Muscle layer of colon (tissue), 2 donors: ENCODE results near the gene UBR3.
"Not testable (repeated sequence)": the region's sequence is repeated elsewhere in the genome, so short reads cannot be mapped to it uniquely, and the experiment has no call there.

ENCODE experiments used
- H3K27ac ChIP-seq: one replicate; pipeline ENCODE4 v1.7.0; 2013; ENCODE audit warnings: low read depth, mild to moderate bottlenecking, low read length, moderate library complexity
- H3K27me3 ChIP-seq, 2 donors: one replicate each; pipeline ENCODE4 v1.7.0; 2013; ENCODE audit warnings: low read length in 2 of 2, mild to moderate bottlenecking in 2 of 2; ENCODE audit not compliant: insufficient read depth in 2 of 2, control insufficient read depth in 1 of 2
- H3K36me3 ChIP-seq: one replicate; pipeline ENCODE4 v1.7.0; 2013; ENCODE audit warnings: mild to moderate bottlenecking, low read length; ENCODE audit not compliant: insufficient read depth
- H3K4me1 ChIP-seq: one replicate; pipeline ENCODE4 v1.7.0; 2013; ENCODE audit warnings: mild to moderate bottlenecking, low read length; ENCODE audit not compliant: insufficient read depth
- H3K4me3 ChIP-seq, 2 donors: one replicate each; pipeline ENCODE4 v1.7.0; 2013; ENCODE audit warnings: low read length in 2 of 2, low read depth in 1 of 2, mild to moderate bottlenecking in 1 of 2, moderate library complexity in 1 of 2
- H3K9ac ChIP-seq: one replicate; pipeline ENCODE4 v1.7.0; 2013; ENCODE audit warnings: low read length
- H3K9me3 ChIP-seq: one replicate; pipeline ENCODE4 v1.7.0; 2013; ENCODE audit warnings: mild to moderate bottlenecking, low read length
- donor health status: abdominal sarcoma.
- donor health status: Adenocarcinoma of cecum.

UBR3 gene

GRCh38 chr2:169911119-169911518, 83.9 kb downstream of the UBR3 start:
- Histone ChIP-seq H3K9me3 (no peaks in the 10 kb centered on the region), H3K9ac (no peak overlapping the region), H3K4me3 (no peak overlapping the region), H3K27me3 (no peaks in the 10 kb centered on the region), H3K36me3 (peaks cover 6% of the 10 kb centered on the region), H3K4me1 (no peaks in the 10 kb centered on the region), H3K27ac (no peak overlapping the region)

- no peaks in the 10 kb centered on the region for H3K27me3 ChIP-seq
- H3K27ac ChIP-seq = no peak overlapping the region
- H3K9ac ChIP-seq = no peak overlapping the region
- no peaks in the 10 kb centered on the region for H3K9me3 ChIP-seq
- peaks cover 21% of the 10 kb centered on the region for H3K36me3 ChIP-seq
- no peaks in the 10 kb centered on the region for H3K4me1 ChIP-seq
- no peak overlapping the region for H3K4me3 ChIP-seq
Observed at GRCh38 chr2:169916623-169917022, 89.4 kb downstream of the UBR3 start.

GRCh38 chr2:169923977-169924376, 96.7 kb downstream of the UBR3 start:
- H3K27me3 ChIP-seq = no peaks in the 10 kb centered on the region
- H3K4me1 ChIP-seq = no peaks in the 10 kb centered on the region
- no peaks in the 10 kb centered on the region for H3K9me3 ChIP-seq
- no peak overlapping the region for H3K27ac ChIP-seq
- H3K9ac ChIP-seq = no peak overlapping the region
- peaks cover 25% of the 10 kb centered on the region for H3K36me3 ChIP-seq
- H3K4me3 ChIP-seq = no peak overlapping the region

GRCh38 chr2:169925968-169926367, 98.7 kb downstream of the UBR3 start:
- Histone ChIP-seq H3K4me1 (no peaks in the 10 kb centered on the region), H3K27ac (no peak overlapping the region), H3K9me3 (no peaks in the 10 kb centered on the region), H3K9ac (no peak overlapping the region), H3K4me3 (no peak overlapping the region), H3K36me3 (peaks cover 22% of the 10 kb centered on the region), H3K27me3 (no peaks in the 10 kb centered on the region)

- H3K4me3 ChIP-seq = no peak overlapping the region
- peaks cover 18% of the 10 kb centered on the region for H3K36me3 ChIP-seq
- H3K9ac ChIP-seq = no peak overlapping the region
- no peaks in the 10 kb centered on the region for H3K4me1 ChIP-seq
- H3K9me3 ChIP-seq = no peaks in the 10 kb centered on the region
- no peak overlapping the region for H3K27ac ChIP-seq
- H3K27me3 ChIP-seq = no peaks in the 10 kb centered on the region
Observed at GRCh38 chr2:169928463-169928864, 101.2 kb downstream of the UBR3 start.

GRCh38 chr2:169933124-169933711, 106.0 kb downstream of the UBR3 start:
- no peak overlapping the region for H3K9ac ChIP-seq
- no peak overlapping the region for H3K4me3 ChIP-seq
- no peaks in the 10 kb centered on the region for H3K4me1 ChIP-seq
- H3K27me3 ChIP-seq = no peaks in the 10 kb centered on the region
- H3K36me3 ChIP-seq = peaks cover 6% of the 10 kb centered on the region
- no peak overlapping the region for H3K27ac ChIP-seq
- no peaks in the 10 kb centered on the region for H3K9me3 ChIP-seq

- not testable (repeated sequence) for H3K9ac ChIP-seq, H3K27me3 ChIP-seq, H3K4me1 ChIP-seq, H3K27ac ChIP-seq, H3K36me3 ChIP-seq, H3K9me3 ChIP-seq, H3K4me3 ChIP-seq
Observed at GRCh38 chr2:169936652-169937051, 109.4 kb downstream of the UBR3 start.

GRCh38 chr2:169945515-169945914, 118.3 kb downstream of the UBR3 start:
- Histone ChIP-seq H3K36me3 (peaks cover 28% of the 10 kb centered on the region), H3K9me3 (no peaks in the 10 kb centered on the region), H3K4me1 (no peaks in the 10 kb centered on the region), H3K27ac (no peak overlapping the region), H3K9ac (no peak overlapping the region), H3K4me3 (no peak overlapping the region), H3K27me3 (no peaks in the 10 kb centered on the region)

- peaks cover 28% of the 10 kb centered on the region for H3K36me3 ChIP-seq
- no peak overlapping the region for H3K9ac ChIP-seq
- H3K9me3 ChIP-seq = no peaks in the 10 kb centered on the region
- no peak overlapping the region for H3K27ac ChIP-seq
- H3K4me1 ChIP-seq = no peaks in the 10 kb centered on the region
- H3K4me3 ChIP-seq = no peak overlapping the region
- no peaks in the 10 kb centered on the region for H3K27me3 ChIP-seq
Observed at GRCh38 chr2:169946092-169946491, 118.8 kb downstream of the UBR3 start.

- Histone ChIP-seq H3K36me3 (peaks cover 26% of the 10 kb centered on the region), H3K4me3 (no peak overlapping the region), H3K27ac (no peak overlapping the region), H3K27me3 (no peaks in the 10 kb centered on the region), H3K4me1 (no peaks in the 10 kb centered on the region), H3K9me3 (no peaks in the 10 kb centered on the region), H3K9ac (no peak overlapping the region)
Observed at GRCh38 chr2:169946546-169946945, 119.3 kb downstream of the UBR3 start.

- Histone ChIP-seq H3K9me3 (no peaks in the 10 kb centered on the region), H3K27ac (no peak overlapping the region), H3K4me3 (no peak overlapping the region), H3K4me1 (no peaks in the 10 kb centered on the region), H3K36me3 (peaks cover 8% of the 10 kb centered on the region), H3K27me3 (no peaks in the 10 kb centered on the region), H3K9ac (no peak overlapping the region)
Observed at GRCh38 chr2:169955940-169956339, 128.7 kb downstream of the UBR3 start.

GRCh38 chr2:169957219-169957618, 130.0 kb downstream of the UBR3 start:
- H3K9ac ChIP-seq, H3K4me3 ChIP-seq, H3K4me1 ChIP-seq, H3K9me3 ChIP-seq, H3K27me3 ChIP-seq, H3K27ac ChIP-seq: not testable (repeated sequence)
- H3K36me3 ChIP-seq = peaks cover 11% of the 10 kb centered on the region
